ENCODE data around the gene DCDC1. TPM values are rescaled to one million over a fixed set of nuclear protein-coding genes. Genes with fewer than 3 reads are reported as not detected.

The DCDC1 gene
- total and polyA plus RNA-seq, 9 of the 15 experiments (the other 6 are each of a cell fraction or from before 2014, with no cell fraction given), result 0.05 to 0.18 (median 0.08) TPM; not detected in 3

DNA sequence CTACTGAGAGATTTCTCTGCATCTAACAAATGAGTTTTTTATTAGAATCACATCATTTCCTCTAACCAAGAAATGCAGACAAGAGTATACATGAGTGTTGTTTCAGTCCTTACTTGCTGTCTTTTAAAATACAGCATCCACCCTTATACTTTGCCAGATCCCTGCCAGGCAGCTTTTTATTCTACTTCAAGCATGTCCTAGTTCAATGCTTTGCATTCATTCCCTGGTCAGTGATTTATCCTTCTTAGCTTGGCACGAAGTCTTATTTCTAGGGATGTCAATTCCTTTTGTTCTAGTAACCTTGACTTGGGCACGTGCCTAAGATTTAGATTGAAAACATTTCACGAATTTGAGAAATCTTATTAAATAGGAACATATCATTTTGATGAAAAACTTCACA is 476.2 kb downstream of the DCDC1 start:
- Histone ChIP-seq H3K9me1 (ENCODE audit: control insufficient read depth, insufficient read depth, low read length) (no peaks in the 10 kb centered on the region), H4K20me1 (replicated peaks; ENCODE audit: control insufficient read depth, insufficient read depth, low read length) (no peaks in the 10 kb centered on the region), H3K9me3 (replicated peaks; ENCODE audit: control insufficient read depth, insufficient read depth, low read depth, low read length) (no peaks in the 10 kb centered on the region), H3K79me2 (ENCODE audit: control insufficient read depth, insufficient read depth, low read length) (no peaks in the 10 kb centered on the region), H3K9ac (ENCODE audit: insufficient read depth in 1 of 2, low read depth in 2 of 2, low read length in 2 of 2) (no peak overlapping the region), H3K4me2 (ENCODE audit: insufficient read depth, low read length) (no peak overlapping the region), H3K36me3 (ENCODE audit: control insufficient read depth, insufficient read depth, low read length) (no peaks in the 10 kb centered on the region), H3K27ac (ENCODE audit: extremely low read depth, low read depth, low read length) (no peak overlapping the region), H2AFZ (ENCODE audit: low read depth, low read length) (no peak overlapping the region), H3K27me3 (ENCODE audit: control insufficient read depth in 2 of 2, insufficient read depth in 2 of 2, low read length in 2 of 2) (no peaks in the 10 kb centered on the region), H3K4me1 (replicated peaks in 1 of 2; ENCODE audit: control insufficient read depth in 2 of 2, insufficient read depth in 2 of 2, low read length in 2 of 2) (no peaks in the 10 kb centered on the region), H3K4me3 (no peak overlapping the region)
- POLR2A ChIA-PET, result no interaction called here
- TF ChIP-seq PML (IDR thresholded peaks at IDR 0.05; ENCODE audit: low read length) (no peak), HNRNPLL (IDR thresholded peaks at IDR 0.05; ENCODE audit: low read depth, low read length, poor library complexity, severe bottlenecking) (no peak), TAF1 (IDR thresholded peaks at IDR 0.05; ENCODE audit: control insufficient read depth, extremely low read depth, insufficient read depth, low read length, severe bottlenecking) (no peak), CTCFL (IDR thresholded peaks at IDR 0.05; ENCODE audit: borderline replicate concordance, insufficient read depth, low read depth, low read length, poor library complexity, severe bottlenecking) (no peak), CSDE1 (IDR thresholded peaks at IDR 0.05) (no peak), ZNF830 (CRISPR knock-in tag; IDR thresholded peaks at IDR 0.05) (no peak), MED1 (CRISPR knock-in tag; IDR thresholded peaks at IDR 0.05; ENCODE audit: borderline replicate concordance) (no peak), COPS2 (conservative IDR thresholded peaks at IDR 0.05) (no peak), DNMT1 (IDR thresholded peaks at IDR 0.05) (no peak), NELFE (IDR thresholded peaks at IDR 0.05; ENCODE audit: insufficient read depth, insufficient read length) (no peak), GABPB2 (CRISPR knock-in tag; conservative IDR thresholded peaks at IDR 0.05) (no peak), TGIF2 (CRISPR knock-in tag; IDR thresholded peaks at IDR 0.05) (no peak), RBM25 (IDR thresholded peaks at IDR 0.05; ENCODE audit: low read depth, low read length, severe bottlenecking) (no peak), ESRRB (CRISPR knock-in tag; IDR thresholded peaks at IDR 0.05; ENCODE audit: borderline replicate concordance) (no peak), ZNF12 (CRISPR knock-in tag; IDR thresholded peaks at IDR 0.05) (no peak), KHSRP (IDR thresholded peaks at IDR 0.05) (no peak), NFE2L1 (tag; IDR thresholded peaks at IDR 0.05; ENCODE audit: borderline replicate concordance, low read depth) (no peak), BDP1 (IDR thresholded peaks at IDR 0.05; ENCODE audit: insufficient read depth, insufficient read length) (no peak), ZNF212 (CRISPR knock-in tag; IDR thresholded peaks at IDR 0.05) (no peak)
- TF ChIP-seq, protein P1, sequence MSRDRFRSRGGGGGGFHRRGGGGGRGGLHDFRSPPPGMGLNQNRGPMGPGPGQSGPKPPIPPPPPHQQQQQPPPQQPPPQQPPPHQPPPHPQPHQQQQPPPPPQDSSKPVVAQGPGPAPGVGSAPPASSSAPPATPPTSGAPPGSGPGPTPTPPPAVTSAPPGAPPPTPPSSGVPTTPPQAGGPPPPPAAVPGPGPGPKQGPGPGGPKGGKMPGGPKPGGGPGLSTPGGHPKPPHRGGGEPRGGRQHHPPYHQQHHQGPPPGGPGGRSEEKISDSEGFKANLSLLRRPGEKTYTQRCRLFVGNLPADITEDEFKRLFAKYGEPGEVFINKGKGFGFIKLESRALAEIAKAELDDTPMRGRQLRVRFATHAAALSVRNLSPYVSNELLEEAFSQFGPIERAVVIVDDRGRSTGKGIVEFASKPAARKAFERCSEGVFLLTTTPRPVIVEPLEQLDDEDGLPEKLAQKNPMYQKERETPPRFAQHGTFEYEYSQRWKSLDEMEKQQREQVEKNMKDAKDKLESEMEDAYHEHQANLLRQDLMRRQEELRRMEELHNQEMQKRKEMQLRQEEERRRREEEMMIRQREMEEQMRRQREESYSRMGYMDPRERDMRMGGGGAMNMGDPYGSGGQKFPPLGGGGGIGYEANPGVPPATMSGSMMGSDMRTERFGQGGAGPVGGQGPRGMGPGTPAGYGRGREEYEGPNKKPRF (IDR thresholded peaks at IDR 0.05; ENCODE audit: low read depth, low read length), result no peak
- ATAC-seq, result no peak
- 0% methylated on average over 3 of the region's 3 CpGs for WGBS (ENCODE audit: insufficient coverage, low coverage, missing lambda C conversion rate)
- intact Hi-C loops (cut with micrococcal nuclease), result no loop called here
- no peak for FAIRE-seq
- no peak for DNase-seq (ENCODE audit: extremely low read depth in 1 of 4, low spot score in 3 of 4)
- CTCF ChIA-PET (ENCODE audit: low intra/inter-chr PET ratio), result no interaction called here
- BruUV-seq (replicated peaks), result no TSS peak
- in situ Hi-C loops (cut with MboI), result no loop called here

Data from K562 (cell line).